GM18870 (cell line): Measurements from ENCODE around the gene PKD1.

Experiments used
- ATAC-seq: cut with Tn5 transposase; IDR thresholded peaks from one replicate; pipeline ENCODE4 v1.9.1; 2021; ENCODE audit warnings: moderate library complexity; ENCODE audit not compliant: unreplicated experiment

The PKD1 gene

GRCh38 chr16:2056681-2057407, 78.9 kb downstream of the PKD1 start:
- ATAC-seq = no peak

GRCh38 chr16:2056077-2056476, 79.6 kb downstream of the PKD1 start:
- no peak for ATAC-seq

- ATAC-seq = no peak
These were observed 81.0 kb downstream of the PKD1 start for GRCh38 chr16:2054543-2055245.

- no peak for ATAC-seq
These were observed 81.8 kb downstream of the PKD1 start for GRCh38 chr16:2053897-2054296.

- no peak for ATAC-seq
These were observed 82.5 kb downstream of the PKD1 start for GRCh38 chr16:2053211-2053610.

GRCh38 chr16:2048116-2048543, 87.6 kb downstream of the PKD1 start:
- no peak for ATAC-seq

GRCh38 chr16:2047330-2048115, 88.2 kb downstream of the PKD1 start, which contains the start of the genes NTHL1 and TSC2:
TSS of gene NTHL1 (minus strand) at chr16:2047834. CDS start at chr16:2047823, 11 bp downstream.
TSS of gene TSC2 (plus strand) at chr16:2047985. CDS start at chr16:2048616, 631 bp downstream.
- peak; percentile 84 for ATAC-seq

- no peak for ATAC-seq
These were observed 88.8 kb downstream of the PKD1 start for GRCh38 chr16:2046893-2047329.

- no peak for ATAC-seq
These were observed 89.5 kb downstream of the PKD1 start for GRCh38 chr16:2045965-2046892.

- ATAC-seq = no peak
These were observed 91.2 kb downstream of the PKD1 start for GRCh38 chr16:2044541-2044940.

- ATAC-seq = no peak
These were observed 91.8 kb downstream of the PKD1 start for GRCh38 chr16:2043667-2044451.

GRCh38 chr16:2042986-2043666, 92.6 kb downstream of the PKD1 start:
- ATAC-seq = no peak

GRCh38 chr16:2042171-2042985, 93.3 kb downstream of the PKD1 start:
- ATAC-seq = no peak

- ATAC-seq = no peak
These were observed 94.7 kb downstream of the PKD1 start for GRCh38 chr16:2040787-2041522.

- no peak for ATAC-seq
These were observed 95.5 kb downstream of the PKD1 start for GRCh38 chr16:2040041-2040786.

GRCh38 chr16:2039274-2040031, 96.2 kb downstream of the PKD1 start:
- ATAC-seq = no peak
